Neural cell (in vitro differentiated cells): ENCODE data around the gene MARS1. TPM values are rescaled to one million over a fixed set of nuclear protein-coding genes. Genes with fewer than 3 reads are reported as not detected.
"Not testable (repeated sequence)": the region's sequence is repeated elsewhere in the genome, so short reads cannot be mapped to it uniquely, and the experiment has no call there.

Source experiments
- H2AFZ ChIP-seq: fragments of 200-600, 300-800 bp; sonication (generic), shearing (Covaris generic); 2 replicates; pipeline ENCODE4 v1.6.0; 2014; ENCODE audit warnings: low read depth, mild to moderate bottlenecking, antibody characterized with exemption, low read length, moderate library complexity
- H3F3A ChIP-seq: fragments of 200-600 bp; shearing (Covaris generic); 2 replicates; pipeline ENCODE4 v1.6.1; 2016; ENCODE audit warnings: mild to moderate bottlenecking, moderate library complexity, mixed read lengths, antibody characterized with exemption, low read length; ENCODE audit not compliant: insufficient read depth, poor library complexity, severe bottlenecking
- H3K27ac ChIP-seq: fragments of 200-600, 300-800 bp; sonication (generic), shearing (Covaris generic); 2 replicates; pipeline ENCODE4 v1.5.1; 2014; ENCODE audit warnings: mild to moderate bottlenecking, low read length, moderate library complexity
- H3K27me3 ChIP-seq: fragments of 300-800, 200-600 bp; sonication (generic), shearing (Covaris generic); 2 replicates; pipeline ENCODE4 v1.6.0; 2014; ENCODE audit warnings: mild to moderate bottlenecking, low read depth, low read length, moderate library complexity; ENCODE audit not compliant: insufficient read depth
- H3K36me3 ChIP-seq: fragments of 300-800, 200-600 bp; sonication (generic), shearing (Covaris generic); 2 replicates; pipeline ENCODE4 v1.5.1; 2014; ENCODE audit warnings: mild to moderate bottlenecking, antibody characterized with exemption, low read length, moderate library complexity; ENCODE audit not compliant: insufficient read depth
- H3K4me2 ChIP-seq: fragments of 300-800, 200-600 bp; sonication (generic), shearing (Covaris generic); 2 replicates; pipeline ENCODE4 v1.6.0; 2014; ENCODE audit warnings: mild to moderate bottlenecking, low read length
- H3K4me3 ChIP-seq: fragments of 300-800, 200-600 bp; sonication (generic), shearing (Covaris generic); 2 replicates; pipeline ENCODE4 v1.5.1; 2014; ENCODE audit warnings: mild to moderate bottlenecking, low read length, moderate library complexity
- H3K79me2 ChIP-seq: fragments of 200-600 bp; shearing (Covaris generic); replicated peaks from 2 replicates; pipeline ENCODE4 v1.6.0; 2014; ENCODE audit warnings: mild to moderate bottlenecking, low read length, moderate library complexity; ENCODE audit not compliant: insufficient read depth
- H3K9ac ChIP-seq: fragments of 300-800, 200-600 bp; sonication (generic), shearing (Covaris generic); 2 replicates; pipeline ENCODE4 v1.6.1; 2016; ENCODE audit warnings: mild to moderate bottlenecking, low read length, mixed read lengths
- H3K9me2 ChIP-seq: fragments of 200-600 bp; shearing (Covaris generic); 2 replicates; pipeline ENCODE4 v1.6.1; 2016; ENCODE audit warnings: mild to moderate bottlenecking, low read length, mixed read lengths; ENCODE audit not compliant: insufficient read depth
- H3K9me3 ChIP-seq: fragments of 200-600, 300-800 bp; sonication (generic), shearing (Covaris generic); 2 replicates; pipeline ENCODE4 v1.6.1; 2016; ENCODE audit warnings: mild to moderate bottlenecking, mixed run types, low read length, moderate library complexity, mixed read lengths
- H4K20me1 ChIP-seq: fragments of 200-600 bp; shearing (Covaris generic); 2 replicates; pipeline ENCODE4 v1.6.1; 2016; ENCODE audit warnings: mild to moderate bottlenecking, mixed run types; ENCODE audit not compliant: insufficient read depth
- EP300 ChIP-seq: fragments of 450-650 bp; conservative IDR thresholded peaks from 2 replicates; pipeline ENCODE4 v1.6.1; 2014; ENCODE audit warnings: antibody characterized with exemption, mild to moderate bottlenecking, moderate library complexity; ENCODE audit not compliant: poor library complexity, severe bottlenecking
- EZH2 ChIP-seq: fragments of 200-600, 300-800 bp; shearing (Covaris generic), sonication (generic); IDR thresholded peaks from 2 replicates; pipeline ENCODE4 v1.6.1; 2014; ENCODE audit warnings: antibody characterized with exemption, low read length, borderline replicate concordance, mild to moderate bottlenecking; ENCODE audit not compliant: insufficient read depth, poor library complexity, severe bottlenecking
- MXI1 ChIP-seq: fragments of 450-650 bp; conservative IDR thresholded peaks from 2 replicates; pipeline ENCODE4 v1.6.1; 2014; ENCODE audit warnings: antibody characterized with exemption, mild to moderate bottlenecking; ENCODE audit not compliant: poor library complexity, severe bottlenecking
- POLR2AphosphoS5 ChIP-seq: IDR thresholded peaks from 2 replicates; pipeline ENCODE4 v1.6.1; 2012
- RAD21 ChIP-seq: fragments of 450-650 bp; conservative IDR thresholded peaks from 2 replicates; pipeline ENCODE4 v1.6.1; 2014; ENCODE audit warnings: antibody characterized with exemption, mild to moderate bottlenecking, moderate library complexity
- SMC3 ChIP-seq: fragments of 450-650 bp; conservative IDR thresholded peaks from 2 replicates; pipeline ENCODE4 v1.6.1; 2014; ENCODE audit warnings: antibody characterized with exemption, mild to moderate bottlenecking, moderate library complexity; ENCODE audit not compliant: poor library complexity
- TAF1 ChIP-seq: IDR thresholded peaks from 2 replicates; pipeline ENCODE4 v1.6.1; 2012; ENCODE audit warnings: low read depth
- polyA plus RNA-seq: library from polyadenylated mRNA; depleted of rRNA; stranded (reverse); fragments of >200 nt; gene quantifications from 2 replicates; pipeline ENCODE4 v1.2.3, GENCODE V29; 2014
- TF ChIP-seq, protein P1 (sequence below): IDR thresholded peaks from 2 replicates; pipeline ENCODE4 v1.6.1; 2012; ENCODE audit warnings: borderline replicate concordance
- TF ChIP-seq, protein P2 (sequence below): fragments of 450-650 bp; IDR thresholded peaks from 2 replicates; pipeline ENCODE4 v1.5.1; 2014; ENCODE audit warnings: antibody characterized with exemption, mild to moderate bottlenecking, moderate library complexity; ENCODE audit not compliant: poor library complexity, severe bottlenecking

Gene MARS1
- polyA plus RNA-seq, 1 donor from 2014 or later = 321 TPM

DNA sequence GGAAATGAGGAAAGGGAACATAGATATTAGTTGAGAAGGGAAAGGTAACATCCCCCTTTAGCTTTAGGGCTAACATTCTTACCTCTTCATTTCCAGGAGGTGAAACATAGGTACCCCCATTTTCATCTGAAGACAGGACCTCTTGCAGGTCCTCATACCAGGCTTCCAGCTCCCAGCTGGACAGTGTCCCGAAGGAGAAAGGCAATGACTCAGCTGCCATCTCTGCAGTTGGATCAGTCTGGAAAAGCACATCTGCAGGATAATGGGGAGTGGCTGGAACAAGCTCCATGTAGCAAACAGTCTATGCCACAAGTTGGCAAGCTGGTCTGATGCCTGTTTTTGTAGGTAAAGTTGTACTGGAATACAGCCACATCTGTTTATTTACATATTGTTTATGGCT lies 29.3 kb downstream of the MARS1 start:
- H3K79me2 ChIP-seq = peaks cover 19% of the 10 kb centered on the region
- no peak overlapping the region for H3K4me2 ChIP-seq
- no peaks in the 10 kb centered on the region for H3K9me2 ChIP-seq
- peaks cover under 1% of the 10 kb centered on the region for H3K36me3 ChIP-seq
- no peak for TF ChIP-seq SMC3
- TF ChIP-seq EP300 = no peak
- H3K27ac ChIP-seq = no peak overlapping the region
- no peaks in the 10 kb centered on the region for H3F3A ChIP-seq
- no peaks in the 10 kb centered on the region for H4K20me1 ChIP-seq
- no peaks in the 10 kb centered on the region for H3K27me3 ChIP-seq
- no peak overlapping the region for H3K9ac ChIP-seq
- no peaks in the 10 kb centered on the region for H3K9me3 ChIP-seq
- no peak overlapping the region for H2AFZ ChIP-seq
- no peak overlapping the region for H3K4me3 ChIP-seq

DNA sequence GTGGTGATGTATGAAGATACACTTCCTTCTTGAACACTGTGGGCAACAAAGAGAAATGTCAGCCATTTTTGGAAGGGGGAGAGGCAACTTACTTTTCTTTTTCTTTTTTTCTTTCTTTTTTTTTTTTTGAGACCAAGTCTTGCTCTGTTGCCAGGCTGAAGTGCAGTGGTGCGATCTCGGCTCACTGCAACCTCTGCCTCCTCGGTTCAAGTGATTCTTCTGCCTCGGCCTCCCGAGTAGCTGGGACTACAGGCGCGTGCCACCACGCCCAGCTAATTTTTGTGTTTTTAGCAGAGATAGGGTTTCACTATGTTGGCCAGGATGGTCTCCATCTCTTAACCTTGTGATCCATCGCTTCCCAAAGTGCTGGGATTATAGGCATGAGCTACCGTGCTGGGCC lies 29.9 kb downstream of the MARS1 start:
- H2AFZ ChIP-seq, H3K27ac ChIP-seq, H4K20me1 ChIP-seq, H3K36me3 ChIP-seq, H3F3A ChIP-seq, H3K4me2 ChIP-seq, H3K4me3 ChIP-seq, H3K9me3 ChIP-seq, H3K9me2 ChIP-seq, H3K9ac ChIP-seq, H3K27me3 ChIP-seq: not testable (repeated sequence)
- peaks cover 19% of the 10 kb centered on the region for H3K79me2 ChIP-seq

DNA sequence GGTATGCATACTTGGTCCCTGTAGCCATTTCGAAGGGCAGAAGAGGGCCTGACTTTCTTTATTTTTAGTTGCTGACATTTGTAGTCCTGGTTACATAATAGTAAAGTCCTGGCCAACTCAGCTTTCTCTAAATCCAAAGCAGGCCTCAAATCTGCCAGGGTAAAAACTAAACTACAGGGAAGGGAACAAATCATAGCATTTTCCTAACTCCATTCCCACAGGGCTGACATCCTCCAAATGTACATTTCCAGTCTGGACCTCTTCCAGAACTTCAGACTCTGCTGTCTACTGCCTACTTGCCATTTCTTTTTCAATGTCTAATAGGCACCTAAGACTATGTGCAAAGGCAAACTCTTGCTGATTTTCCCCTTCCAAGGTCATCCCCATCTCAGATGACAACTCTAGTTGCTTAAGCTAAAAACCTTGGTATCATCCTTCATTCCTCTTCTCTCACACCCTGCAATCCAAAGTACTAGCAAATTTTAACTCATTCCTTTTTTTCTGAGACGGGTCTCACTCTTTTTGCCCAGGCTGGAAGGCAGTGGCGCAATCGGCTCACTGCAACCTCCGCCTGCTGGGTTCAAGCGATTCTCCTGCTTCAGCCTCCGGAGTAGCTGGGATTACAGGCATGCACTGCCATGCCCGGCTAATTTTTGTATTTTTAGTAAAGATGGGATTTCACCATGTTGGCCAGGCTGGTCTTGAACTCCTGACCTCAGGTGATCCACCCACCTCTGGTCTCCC lies 30.5 kb downstream of the MARS1 start:
- no peak overlapping the region for H2AFZ ChIP-seq
- no peaks in the 10 kb centered on the region for H3K27me3 ChIP-seq
- peaks cover 19% of the 10 kb centered on the region for H3K79me2 ChIP-seq
- H3K9ac ChIP-seq = no peak overlapping the region
- TF ChIP-seq, protein P1, sequence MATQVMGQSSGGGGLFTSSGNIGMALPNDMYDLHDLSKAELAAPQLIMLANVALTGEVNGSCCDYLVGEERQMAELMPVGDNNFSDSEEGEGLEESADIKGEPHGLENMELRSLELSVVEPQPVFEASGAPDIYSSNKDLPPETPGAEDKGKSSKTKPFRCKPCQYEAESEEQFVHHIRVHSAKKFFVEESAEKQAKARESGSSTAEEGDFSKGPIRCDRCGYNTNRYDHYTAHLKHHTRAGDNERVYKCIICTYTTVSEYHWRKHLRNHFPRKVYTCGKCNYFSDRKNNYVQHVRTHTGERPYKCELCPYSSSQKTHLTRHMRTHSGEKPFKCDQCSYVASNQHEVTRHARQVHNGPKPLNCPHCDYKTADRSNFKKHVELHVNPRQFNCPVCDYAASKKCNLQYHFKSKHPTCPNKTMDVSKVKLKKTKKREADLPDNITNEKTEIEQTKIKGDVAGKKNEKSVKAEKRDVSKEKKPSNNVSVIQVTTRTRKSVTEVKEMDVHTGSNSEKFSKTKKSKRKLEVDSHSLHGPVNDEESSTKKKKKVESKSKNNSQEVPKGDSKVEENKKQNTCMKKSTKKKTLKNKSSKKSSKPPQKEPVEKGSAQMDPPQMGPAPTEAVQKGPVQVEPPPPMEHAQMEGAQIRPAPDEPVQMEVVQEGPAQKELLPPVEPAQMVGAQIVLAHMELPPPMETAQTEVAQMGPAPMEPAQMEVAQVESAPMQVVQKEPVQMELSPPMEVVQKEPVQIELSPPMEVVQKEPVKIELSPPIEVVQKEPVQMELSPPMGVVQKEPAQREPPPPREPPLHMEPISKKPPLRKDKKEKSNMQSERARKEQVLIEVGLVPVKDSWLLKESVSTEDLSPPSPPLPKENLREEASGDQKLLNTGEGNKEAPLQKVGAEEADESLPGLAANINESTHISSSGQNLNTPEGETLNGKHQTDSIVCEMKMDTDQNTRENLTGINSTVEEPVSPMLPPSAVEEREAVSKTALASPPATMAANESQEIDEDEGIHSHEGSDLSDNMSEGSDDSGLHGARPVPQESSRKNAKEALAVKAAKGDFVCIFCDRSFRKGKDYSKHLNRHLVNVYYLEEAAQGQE = no peak
- TF ChIP-seq TAF1 = no peak
- no peak for TF ChIP-seq EP300
- no peak for TF ChIP-seq POLR2AphosphoS5
- no peak for TF ChIP-seq SMC3
- no peak for TF ChIP-seq EZH2
- no peak for TF ChIP-seq MXI1
- no peak for TF ChIP-seq RAD21
- TF ChIP-seq, protein P2, sequence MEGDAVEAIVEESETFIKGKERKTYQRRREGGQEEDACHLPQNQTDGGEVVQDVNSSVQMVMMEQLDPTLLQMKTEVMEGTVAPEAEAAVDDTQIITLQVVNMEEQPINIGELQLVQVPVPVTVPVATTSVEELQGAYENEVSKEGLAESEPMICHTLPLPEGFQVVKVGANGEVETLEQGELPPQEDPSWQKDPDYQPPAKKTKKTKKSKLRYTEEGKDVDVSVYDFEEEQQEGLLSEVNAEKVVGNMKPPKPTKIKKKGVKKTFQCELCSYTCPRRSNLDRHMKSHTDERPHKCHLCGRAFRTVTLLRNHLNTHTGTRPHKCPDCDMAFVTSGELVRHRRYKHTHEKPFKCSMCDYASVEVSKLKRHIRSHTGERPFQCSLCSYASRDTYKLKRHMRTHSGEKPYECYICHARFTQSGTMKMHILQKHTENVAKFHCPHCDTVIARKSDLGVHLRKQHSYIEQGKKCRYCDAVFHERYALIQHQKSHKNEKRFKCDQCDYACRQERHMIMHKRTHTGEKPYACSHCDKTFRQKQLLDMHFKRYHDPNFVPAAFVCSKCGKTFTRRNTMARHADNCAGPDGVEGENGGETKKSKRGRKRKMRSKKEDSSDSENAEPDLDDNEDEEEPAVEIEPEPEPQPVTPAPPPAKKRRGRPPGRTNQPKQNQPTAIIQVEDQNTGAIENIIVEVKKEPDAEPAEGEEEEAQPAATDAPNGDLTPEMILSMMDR = no peak
- H3K4me3 ChIP-seq = no peak overlapping the region
- H3K36me3 ChIP-seq = no peaks in the 10 kb centered on the region
- no peaks in the 10 kb centered on the region for H3K9me2 ChIP-seq
- H4K20me1 ChIP-seq = no peaks in the 10 kb centered on the region
- peaks cover under 1% of the 10 kb centered on the region for H3F3A ChIP-seq
- no peak overlapping the region for H3K27ac ChIP-seq
- no peak overlapping the region for H3K4me2 ChIP-seq
- H3K9me3 ChIP-seq = no peaks in the 10 kb centered on the region
